Kidney (tissue), 14 donors: Measurements from ENCODE around the gene SLC25A39. TPM values are rescaled to one million over a fixed set of nuclear protein-coding genes. Genes with fewer than 3 reads are reported as not detected.
"Not testable (repeated sequence)": the region's sequence is repeated elsewhere in the genome, so short reads cannot be mapped to it uniquely, and the experiment has no call there.

Experiments used
- DNase-seq, 5 donors: peaks; one replicate each; pipeline ENCODE4 v3.0.0-alpha.2; 2013 to 2020
- FAIRE-seq: peaks from 2 replicates; lab custom pipeline; 2012; peaks lifted over from hg19 to GRCh38; lab: Jason Lieb, UNC
- H3K27ac ChIP-seq, 2 donors: one replicate each; pipeline ENCODE4 v1.7.0; 2013; ENCODE audit warnings: low read depth in 2 of 2, low read length in 2 of 2, inconsistent platforms in 1 of 2
- H3K27me3 ChIP-seq: one replicate; pipeline ENCODE4 v1.7.1; 2013; ENCODE audit warnings: low read length, inconsistent platforms; ENCODE audit not compliant: control insufficient read depth, insufficient read depth
- H3K36me3 ChIP-seq, 3 donors: one replicate each; pipeline versions ENCODE4 v1.7.0 to v1.7.1; 2013; ENCODE audit warnings: low read length in 3 of 3, control low read depth in 1 of 3, inconsistent platforms in 1 of 3; ENCODE audit not compliant: insufficient read depth in 3 of 3, control insufficient read depth in 2 of 3
- H3K4me1 ChIP-seq, 3 donors: one replicate each; pipeline versions ENCODE4 v1.7.0 to v1.7.1; 2013; ENCODE audit warnings: low read length in 3 of 3, inconsistent platforms in 1 of 3, low read depth in 1 of 3; ENCODE audit not compliant: control insufficient read depth in 2 of 3, insufficient read depth in 2 of 3
- H3K4me3 ChIP-seq, 3 donors: one replicate each; pipeline versions ENCODE4 v1.7.0 to v1.8.1; 2013; ENCODE audit warnings: low read length in 3 of 3, control low read depth in 1 of 3, inconsistent platforms in 1 of 3
- H3K9ac ChIP-seq, 3 donors: one replicate each; pipeline versions ENCODE4 v1.7.0 to v1.7.1; 2013; ENCODE audit warnings: low read length in 3 of 3, control low read depth in 1 of 3, inconsistent platforms in 1 of 3
- H3K9me3 ChIP-seq, 3 donors: one replicate each; pipeline versions ENCODE4 v1.7.0 to v1.7.1; 2013; ENCODE audit warnings: low read length in 3 of 3, control low read depth in 1 of 3, inconsistent platforms in 1 of 3; ENCODE audit not compliant: control insufficient read depth in 2 of 3, insufficient read depth in 1 of 3
- CTCF ChIP-seq: IDR thresholded peaks from 3 replicates; pipeline ENCODE4 v1.5.1; 2012; ENCODE audit warnings: mild to moderate bottlenecking, moderate library complexity, borderline replicate concordance; ENCODE audit not compliant: insufficient read depth; ENCODE audit errors: extremely low read depth
- intact Hi-C: fragments of 100-400 bp; cut with DNase I; formaldehyde crosslinking; loops from one replicate; pipeline ENCODE4 v1.11.1; 2022
- polyA plus RNA-seq: library from polyadenylated mRNA; stranded (reverse); fragments of 350-450 nt; fragmentation: Illumina TruSeq; extraction: RNeasy Lipid Tissue Mini Kit (QIAGEN cat#74804); gene quantifications from one replicate; pipeline ENCODE4 v1.2.3, GENCODE V29; 2014; ENCODE audit warnings: low read depth, low replicate concordance; ENCODE audit not compliant: insufficient read depth
- total RNA-seq: library from RNA; stranded (reverse); fragmentation: NEBNext Ultra II Directional; extraction: Animal tissue kit (Norgen Biotek cat#: 25700); gene quantifications from one replicate; pipeline ENCODE4 v1.2.1, GENCODE V29; 2021
- donor health status: control.
- donor health status: control.
- donor health status: control.
- donor health status: control.
- donor health status: control.
- donor health status: DM: yes; HTN: yes; CAD: no.
- donor health status: Normal renal cell carcinoma (clear cell type).

SLC25A39 gene
- total and polyA plus RNA-seq, 2 donors from 2014 or later: 107 to 389 TPM

GRCh38 chr17:44367231-44367979 is 42.8 kb upstream of the SLC25A39 start:
- H3K9me3 ChIP-seq: no peaks in the 10 kb centered on the region
- no peak for TF ChIP-seq CTCF

GRCh38 chr17:44365051-44365450 is 40.4 kb upstream of the SLC25A39 start:
- H3K36me3 ChIP-seq, intact Hi-C loops, FAIRE-seq, H3K9me3 ChIP-seq, H3K27me3 ChIP-seq, H3K27ac ChIP-seq, H3K4me3 ChIP-seq, DNase-seq, H3K9ac ChIP-seq, H3K4me1 ChIP-seq: not testable (repeated sequence)

More at GRCh38 chr17:44367231-44367979, 42.8 kb upstream of the SLC25A39 start:
- no peaks in the 10 kb centered on the region for H3K27me3 ChIP-seq
- intact Hi-C loops: no loop called here
- H3K27ac ChIP-seq: no peak overlapping the region
- no peaks in the 10 kb centered on the region for H3K36me3 ChIP-seq
- H3K9ac ChIP-seq: no peak overlapping the region
- H3K4me1 ChIP-seq: no peaks in the 10 kb centered on the region
- H3K4me3 ChIP-seq: no peak overlapping the region
- peak in 3 of 5 donors; percentile 48 to 69 (median 63) for DNase-seq
- no peak for FAIRE-seq

GRCh38 chr17:44363613-44364159 is 39.1 kb upstream of the SLC25A39 start, which contains the start of gene FAM171A2:
Gene FAM171A2 (minus strand): TSS chr17:44363853. CDS start chr17:44363714, 139 bp downstream.
- no peak for FAIRE-seq
- Histone ChIP-seq H3K9me3 (no peaks in the 10 kb centered on the region), H3K36me3 (no peaks in the 10 kb centered on the region), H3K9ac (peak within 1 kb of the TSS in 2 of 3 donors; percentile 3 to 26), H3K27ac (no peak within 1 kb of the TSS), H3K4me1 (peaks cover 5 to 9% (median 5%) of the 10 kb centered on the region in 3 donors), H3K27me3 (no peaks in the 10 kb centered on the region), H3K4me3 (peak within 1 kb of the TSS in 2 of 3 donors; percentile 54 to 60)
- peak; percentile 81 to 90 (median 83) for DNase-seq
- intact Hi-C loops: no loop called here
- TF ChIP-seq CTCF: peak; percentile 54

GRCh38 chr17:44362949-44363612 is 38.5 kb upstream of the SLC25A39 start:
- Histone ChIP-seq H3K27ac (no peak overlapping the region), H3K4me1 (peaks cover 5 to 9% (median 5%) of the 10 kb centered on the region in 3 donors), H3K9ac (peak overlapping the region in 2 of 3 donors; percentile 3 to 26), H3K36me3 (no peaks in the 10 kb centered on the region), H3K9me3 (no peaks in the 10 kb centered on the region), H3K27me3 (no peaks in the 10 kb centered on the region), H3K4me3 (peak overlapping the region in 2 of 3 donors; percentile 54 to 60)
- DNase-seq (peak; percentile 56 to 87 (median 74)), FAIRE-seq (no peak)
- no peak for TF ChIP-seq CTCF
- intact Hi-C loops: no loop called here
